ENCODE data around the gene KLF16.
"Not testable (repeated sequence)": the region's sequence is repeated elsewhere in the genome, so short reads cannot be mapped to it uniquely, and the experiment has no call there.

Gene KLF16

GRCh38 chr19:1883784-1884183, 20.4 kb upstream of the KLF16 start:
- no peak for DNase-seq

- DNase-seq, result no peak
Measured at GRCh38 chr19:1882786-1883692, 19.7 kb upstream of the KLF16 start.

- peak; percentile 48 for DNase-seq
Measured at GRCh38 chr19:1882089-1882785, 18.9 kb upstream of the KLF16 start.

GRCh38 chr19:1881393-1882088, 18.2 kb upstream of the KLF16 start:
- not testable (repeated sequence) for DNase-seq

GRCh38 chr19:1880611-1881392, 17.4 kb upstream of the KLF16 start:
- no peak for DNase-seq

GRCh38 chr19:1879982-1880381, 16.6 kb upstream of the KLF16 start:
- not testable (repeated sequence) for DNase-seq

- not testable (repeated sequence) for DNase-seq
Measured at GRCh38 chr19:1878583-1878982, 15.2 kb upstream of the KLF16 start.

- DNase-seq, result not testable (repeated sequence)
Measured at GRCh38 chr19:1877280-1877660, 13.9 kb upstream of the KLF16 start.

GRCh38 chr19:1876496-1877279, 13.3 kb upstream of the KLF16 start:
- not testable (repeated sequence) for DNase-seq

- peak; percentile 84 for DNase-seq
Measured at GRCh38 chr19:1875646-1876495, 12.5 kb upstream of the KLF16 start.

- DNase-seq, result not testable (repeated sequence)
Measured at GRCh38 chr19:1875265-1875645, 11.9 kb upstream of the KLF16 start.

- DNase-seq, result no peak
Measured at GRCh38 chr19:1874554-1875185, 11.3 kb upstream of the KLF16 start.

GRCh38 chr19:1873524-1874473, 10.4 kb upstream of the KLF16 start:
- DNase-seq, result no peak

GRCh38 chr19:1872807-1873523, 9.6 kb upstream of the KLF16 start:
- no peak for DNase-seq

- no peak for DNase-seq
Measured at GRCh38 chr19:1871630-1872029, 8.3 kb upstream of the KLF16 start.

- no peak for DNase-seq
Measured at GRCh38 chr19:1871140-1871597, 7.8 kb upstream of the KLF16 start.

GRCh38 chr19:1868971-1869370, 5.6 kb upstream of the KLF16 start:
- DNase-seq, result no peak

GRCh38 chr19:1867349-1867724, 4.0 kb upstream of the KLF16 start:
- no peak for DNase-seq

Data from stimulated activated CD4-positive, alpha-beta T cell treated with anti-CD3 and anti-CD28 coated beads, Interleukin-12 subunit alpha, Interleukin-12 subunit beta, amount 100 ng/mL, for 4 hours (primary cell).